ENCODE measurements around the gene SH3BP4.
"Not testable (repeated sequence)": the region's sequence is repeated elsewhere in the genome, so short reads cannot be mapped to it uniquely, and the experiment has no call there.

SH3BP4 gene

GRCh38 chr2:235052514-235053354 lies 100.9 kb downstream of the SH3BP4 start:
- no peak for DNase-seq (ENCODE audit: low spot score)

- DNase-seq (ENCODE audit: low spot score) = no peak
These were observed 101.8 kb downstream of the SH3BP4 start for GRCh38 chr2:235053651-235054050.

- DNase-seq (ENCODE audit: low spot score) = no peak
These were observed 102.7 kb downstream of the SH3BP4 start for GRCh38 chr2:235054475-235054874.

GRCh38 chr2:235054919-235055318 lies 103.1 kb downstream of the SH3BP4 start:
- DNase-seq (ENCODE audit: low spot score) = no peak

GRCh38 chr2:235055891-235056516 lies 104.2 kb downstream of the SH3BP4 start:
- DNase-seq (ENCODE audit: low spot score) = peak; percentile 38

- no peak for DNase-seq (ENCODE audit: low spot score)
These were observed 105.0 kb downstream of the SH3BP4 start for GRCh38 chr2:235056768-235057167.

GRCh38 chr2:235057616-235058015 lies 105.8 kb downstream of the SH3BP4 start:
- not testable (repeated sequence) for DNase-seq (ENCODE audit: low spot score)

GRCh38 chr2:235059161-235059560 lies 107.3 kb downstream of the SH3BP4 start:
- DNase-seq (ENCODE audit: low spot score) = no peak

- no peak for DNase-seq (ENCODE audit: low spot score)
These were observed 109.8 kb downstream of the SH3BP4 start for GRCh38 chr2:235061656-235062055.

GRCh38 chr2:235063471-235063961 lies 111.7 kb downstream of the SH3BP4 start:
- no peak for DNase-seq (ENCODE audit: low spot score)

GRCh38 chr2:235064976-235065375 lies 113.2 kb downstream of the SH3BP4 start:
- no peak for DNase-seq (ENCODE audit: low spot score)

GRCh38 chr2:235066490-235066889 lies 114.7 kb downstream of the SH3BP4 start:
- DNase-seq (ENCODE audit: low spot score) = no peak

- DNase-seq (ENCODE audit: low spot score) = peak; percentile 51
These were observed 115.1 kb downstream of the SH3BP4 start for GRCh38 chr2:235066895-235067294.

- DNase-seq (ENCODE audit: low spot score) = no peak
These were observed 116.9 kb downstream of the SH3BP4 start for GRCh38 chr2:235068701-235069100.

- no peak for DNase-seq (ENCODE audit: low spot score)
These were observed 118.4 kb downstream of the SH3BP4 start for GRCh38 chr2:235070063-235070706.

GRCh38 chr2:235073868-235074413 lies 122.1 kb downstream of the SH3BP4 start:
- peak; percentile 29 for DNase-seq (ENCODE audit: low spot score)

- DNase-seq (ENCODE audit: low spot score) = no peak
These were observed 125.2 kb downstream of the SH3BP4 start for GRCh38 chr2:235077046-235077445.

GRCh38 chr2:235078182-235078581 lies 126.4 kb downstream of the SH3BP4 start:
- no peak for DNase-seq (ENCODE audit: low spot score)

- DNase-seq (ENCODE audit: low spot score) = no peak
These were observed 127.2 kb downstream of the SH3BP4 start for GRCh38 chr2:235078914-235079472.

- no peak for DNase-seq (ENCODE audit: low spot score)
These were observed 128.3 kb downstream of the SH3BP4 start for GRCh38 chr2:235080101-235080500.

GRCh38 chr2:235082578-235083338 lies 130.9 kb downstream of the SH3BP4 start:
- DNase-seq (ENCODE audit: low spot score) = no peak
